Measurements from ENCODE around the gene C5orf63. TPM values are rescaled to one million over a fixed set of nuclear protein-coding genes. Genes with fewer than 3 reads are reported as not detected.

Gene C5orf63
- total RNA-seq, 2 experiments from 2014 or later, result 4.2 TPM; not detected in 1

GRCh38 chr5:127063257-127063913, 9.9 kb downstream of the C5orf63 start:
- H3K9me3 ChIP-seq (ENCODE audit: low read length), result no peaks in the 10 kb centered on the region
- POLR2A ChIA-PET, result no interaction called here
- H3K4me1 ChIP-seq (ENCODE audit: insufficient read depth, low read length, poor library complexity, severe bottlenecking), result no peaks in the 10 kb centered on the region
- no peaks in the 10 kb centered on the region for H3K36me3 ChIP-seq (ENCODE audit: insufficient read depth, low read length)
- no peak overlapping the region for H3K4me3 ChIP-seq (ENCODE audit: low read depth, low read length, poor library complexity, severe bottlenecking)
- CTCF ChIA-PET (ENCODE audit: unreplicated experiment), result interaction anchor here (0.5 kb wide), 1 partner anchor 63 kb away, joined by 3 read pairs; no protein-coding TSS in a partner anchor
- TF ChIP-seq EZH2phosphoT487 (IDR thresholded peaks at IDR 0.05; ENCODE audit: borderline replicate concordance, low read depth, low read length) (no peak), CTCF (conservative IDR thresholded peaks at IDR 0.05; ENCODE audit: low read length) (no peak)
- no peaks in the 10 kb centered on the region for H4K20me1 ChIP-seq (ENCODE audit: insufficient read depth, low read length)
- DNase-seq (ENCODE audit: low spot score), result no peak
- H2AFZ ChIP-seq (ENCODE audit: low read length), result no peak overlapping the region
- no peaks in the 10 kb centered on the region for H3K9me2 ChIP-seq (ENCODE audit: insufficient read depth, low read length)
- H3K79me2 ChIP-seq (ENCODE audit: insufficient read depth, low read depth, low read length), result no peaks in the 10 kb centered on the region
- BruUV-seq (replicated peaks), result no TSS peak
- H3K27ac ChIP-seq (ENCODE audit: low read depth, low read length, poor library complexity, severe bottlenecking), result no peak overlapping the region
- intact Hi-C loops (cut with micrococcal nuclease; ENCODE audit: unreplicated experiment), result no loop called here
- no peak overlapping the region for H3K4me2 ChIP-seq (ENCODE audit: low read length)

DNA sequence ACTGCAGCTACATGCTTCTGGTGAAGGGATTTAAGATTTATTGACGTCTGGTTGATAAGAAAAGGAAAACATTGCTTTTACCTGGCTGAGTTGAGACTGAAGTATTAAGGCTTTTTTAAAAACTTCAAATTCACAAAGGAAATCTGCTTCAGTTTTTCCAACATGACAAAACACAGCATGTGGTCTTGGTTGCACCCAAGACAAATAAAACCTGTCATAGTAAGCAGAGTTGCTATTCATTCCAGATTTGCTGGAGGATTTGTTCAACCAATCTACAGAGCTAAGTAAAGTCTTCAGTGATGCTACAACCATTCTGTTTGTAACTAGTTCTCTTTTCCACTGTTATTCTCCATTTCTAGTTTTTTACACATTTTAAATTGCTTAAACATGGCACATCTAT, 11.3 kb downstream of the C5orf63 start:
- no TSS peak for BruUV-seq (replicated peaks)
- no peaks in the 10 kb centered on the region for H3K9me3 ChIP-seq (ENCODE audit: low read length)
- no peak overlapping the region for H2AFZ ChIP-seq (ENCODE audit: low read length)
- no peak for DNase-seq (ENCODE audit: low spot score)
- TF ChIP-seq EZH2phosphoT487 (IDR thresholded peaks at IDR 0.05; ENCODE audit: borderline replicate concordance, low read depth, low read length) (no peak), CTCF (conservative IDR thresholded peaks at IDR 0.05; ENCODE audit: low read length) (no peak)
- no peaks in the 10 kb centered on the region; the same call in 1 of the 2 replicates for H3K36me3 ChIP-seq (ENCODE audit: insufficient read depth, low read length)
- POLR2A ChIA-PET, result interaction anchor here (0.7 kb wide), 2 partner anchors 762 to 946 kb away, joined by 3 read pairs; no protein-coding TSS in a partner anchor
- no peaks in the 10 kb centered on the region for H3K9me2 ChIP-seq (ENCODE audit: insufficient read depth, low read length)
- H3K79me2 ChIP-seq (ENCODE audit: insufficient read depth, low read depth, low read length), result no peaks in the 10 kb centered on the region
- intact Hi-C loops (cut with micrococcal nuclease; ENCODE audit: unreplicated experiment), result no loop called here
- no peaks in the 10 kb centered on the region for H3K4me1 ChIP-seq (ENCODE audit: insufficient read depth, low read length, poor library complexity, severe bottlenecking)
- CTCF ChIA-PET (ENCODE audit: unreplicated experiment), result no interaction called here
- H3K4me3 ChIP-seq (ENCODE audit: low read depth, low read length, poor library complexity, severe bottlenecking), result no peak overlapping the region
- H4K20me1 ChIP-seq (ENCODE audit: insufficient read depth, low read length), result no peaks in the 10 kb centered on the region
- no peak overlapping the region for H3K4me2 ChIP-seq (ENCODE audit: low read length)
- H3K27ac ChIP-seq (ENCODE audit: low read depth, low read length, poor library complexity, severe bottlenecking), result no peak overlapping the region

DNA sequence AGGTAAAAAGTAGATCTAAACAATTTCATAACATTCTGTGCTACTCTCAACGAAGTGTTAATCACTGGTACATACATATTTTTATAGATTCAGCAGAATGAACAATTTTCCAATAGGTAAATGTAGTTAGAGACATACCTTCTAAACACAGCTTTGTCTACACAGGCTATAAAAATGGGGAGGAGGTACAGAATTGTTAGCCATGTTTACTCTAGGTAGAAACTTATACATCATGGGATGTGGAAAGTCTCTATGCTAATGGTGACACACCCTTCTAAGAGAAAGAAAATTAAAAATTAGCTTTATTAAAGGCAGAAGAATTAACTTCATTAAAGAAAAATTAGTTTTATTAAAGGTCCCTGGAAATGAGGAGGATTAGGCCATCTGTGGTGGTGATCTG, 11.8 kb downstream of the C5orf63 start:
- H3K4me2 ChIP-seq (ENCODE audit: low read length), result no peak overlapping the region
- H3K79me2 ChIP-seq (ENCODE audit: insufficient read depth, low read depth, low read length), result no peaks in the 10 kb centered on the region
- no peak overlapping the region for H3K4me3 ChIP-seq (ENCODE audit: low read depth, low read length, poor library complexity, severe bottlenecking)
- H3K4me1 ChIP-seq (ENCODE audit: insufficient read depth, low read length, poor library complexity, severe bottlenecking), result no peaks in the 10 kb centered on the region
- intact Hi-C loops (cut with micrococcal nuclease; ENCODE audit: unreplicated experiment), result no loop called here
- no peaks in the 10 kb centered on the region for H3K9me2 ChIP-seq (ENCODE audit: insufficient read depth, low read length)
- DNase-seq (ENCODE audit: low spot score), result no peak
- H2AFZ ChIP-seq (ENCODE audit: low read length), result no peak overlapping the region
- peaks cover 4% of the 10 kb centered on the region; the same call in 1 of the 2 replicates for H3K36me3 ChIP-seq (ENCODE audit: insufficient read depth, low read length)
- ChIA-PET CTCF (ENCODE audit: unreplicated experiment) (no interaction called here), POLR2A (interaction anchor here (0.7 kb wide), 1 partner anchor 946 kb away, joined by 3 read pairs; no protein-coding TSS in a partner anchor)
- H3K9me3 ChIP-seq (ENCODE audit: low read length), result no peaks in the 10 kb centered on the region; the same call in 1 of the 2 replicates
- BruUV-seq (replicated peaks), result no TSS peak
- TF ChIP-seq CTCF (conservative IDR thresholded peaks at IDR 0.05; ENCODE audit: low read length) (no peak), EZH2phosphoT487 (IDR thresholded peaks at IDR 0.05; ENCODE audit: borderline replicate concordance, low read depth, low read length) (no peak)
- H3K27ac ChIP-seq (ENCODE audit: low read depth, low read length, poor library complexity, severe bottlenecking), result no peak overlapping the region
- H4K20me1 ChIP-seq (ENCODE audit: insufficient read depth, low read length), result no peaks in the 10 kb centered on the region
